Neural progenitor cell (in vitro differentiated cells): ENCODE measurements around the gene NEGR1. TPM values are rescaled to one million over a fixed set of nuclear protein-coding genes. Genes with fewer than 3 reads are reported as not detected.
A peak's percentile ranks its signal among the peaks of the same experiment; 100 is the strongest.

Source experiments
- DNase-seq: peaks from one replicate; pipeline ENCODE4 v3.0.0-alpha.2; 2016; ENCODE audit warnings: low spot score
- H2AFZ ChIP-seq: fragments of 200-600 bp; sonication (generic); replicated peaks from 2 replicates; pipeline ENCODE4 v1.6.1; 2016; ENCODE audit warnings: antibody characterized with exemption
- H3F3A ChIP-seq: fragments of 200-600 bp; sonication (generic); 2 replicates; pipeline ENCODE4 v1.6.1; 2016; ENCODE audit warnings: antibody characterized with exemption, low read depth
- H3K27ac ChIP-seq: fragments of 200-600 bp; sonication (generic); 2 replicates; pipeline ENCODE4 v1.5.1; 2016; ENCODE audit warnings: mild to moderate bottlenecking
- H3K27me3 ChIP-seq: fragments of 200-600 bp; sonication (generic); 2 replicates; pipeline ENCODE4 v1.6.1; 2016; ENCODE audit warnings: mild to moderate bottlenecking, moderate library complexity
- H3K36me3 ChIP-seq: fragments of 200-600 bp; sonication (generic); 2 replicates; pipeline ENCODE4 v1.5.1; 2016
- H3K4me1 ChIP-seq: fragments of 200-600 bp; sonication (generic); 2 replicates; pipeline ENCODE4 v1.6.1; 2016; ENCODE audit warnings: mixed run types
- H3K4me2 ChIP-seq: fragments of 200-600 bp; sonication (generic); 2 replicates; pipeline ENCODE4 v1.6.1; 2016
- H3K4me3 ChIP-seq: fragments of 200-600 bp; sonication (generic); 2 replicates; pipeline ENCODE4 v1.5.1; 2016
- H3K79me2 ChIP-seq: fragments of 200-600 bp; sonication (generic); 2 replicates; pipeline ENCODE4 v1.6.1; 2016; ENCODE audit warnings: low read depth
- H3K9ac ChIP-seq: fragments of 200-600 bp; sonication (generic); 2 replicates; pipeline ENCODE4 v1.6.1; 2016
- H3K9me3 ChIP-seq: fragments of 200-600 bp; sonication (generic); 2 replicates; pipeline ENCODE4 v1.5.1; 2016; ENCODE audit warnings: low read depth
- H4K20me1 ChIP-seq: fragments of 200-600 bp; sonication (generic); 2 replicates; pipeline ENCODE4 v1.6.1; 2016; ENCODE audit warnings: low read depth
- H3K27ac Mint-ChIP-seq: 3 replicates; pipeline ENCODE4 v1.8.0; 2021; ENCODE audit warnings: mixed read lengths
- H3K27me3 Mint-ChIP-seq: 2 replicates; pipeline ENCODE4 v1.8.0; 2022; ENCODE audit warnings: low read depth, mild to moderate bottlenecking, inconsistent platforms, moderate library complexity, mixed read lengths; ENCODE audit not compliant: insufficient read depth
- H3K36me3 Mint-ChIP-seq: 3 replicates; pipeline ENCODE4 v1.8.0; 2021; ENCODE audit warnings: mixed read lengths
- H3K4me1 Mint-ChIP-seq: 3 replicates; pipeline ENCODE4 v1.8.0; 2021; ENCODE audit warnings: mixed read lengths
- H3K4me3 Mint-ChIP-seq: 3 replicates; pipeline ENCODE4 v1.8.0; 2021; ENCODE audit warnings: mild to moderate bottlenecking, moderate library complexity, mixed read lengths
- H3K9me3 Mint-ChIP-seq: 3 replicates; pipeline ENCODE4 v1.8.0; 2020; ENCODE audit warnings: mixed read lengths
- EZH2 ChIP-seq: fragments of 200-600 bp; sonication (generic); IDR thresholded peaks from 2 replicates; pipeline ENCODE4 v1.6.1; 2017; ENCODE audit warnings: antibody characterized with exemption, mild to moderate bottlenecking, moderate library complexity
- EZH2phosphoT487 ChIP-seq: fragments of 200-600 bp; sonication (generic); IDR thresholded peaks from 2 replicates; pipeline ENCODE4 v1.6.1; 2017; ENCODE audit warnings: antibody characterized with exemption
- total RNA-seq: library from RNA; depleted of rRNA; stranded (reverse); fragments of >200 nt; gene quantifications from 2 replicates; pipeline ENCODE4 v1.2.3, GENCODE V29; 2015; ENCODE audit warnings: low replicate concordance
- TF ChIP-seq, protein P1 (sequence below): fragments of 200-600 bp; sonication (generic); IDR thresholded peaks from 2 replicates; pipeline ENCODE4 v1.5.1; 2017; ENCODE audit warnings: antibody characterized with exemption, mild to moderate bottlenecking

The NEGR1 gene
- total RNA-seq, 1 donor from 2014 or later = 0.62 TPM

DNA sequence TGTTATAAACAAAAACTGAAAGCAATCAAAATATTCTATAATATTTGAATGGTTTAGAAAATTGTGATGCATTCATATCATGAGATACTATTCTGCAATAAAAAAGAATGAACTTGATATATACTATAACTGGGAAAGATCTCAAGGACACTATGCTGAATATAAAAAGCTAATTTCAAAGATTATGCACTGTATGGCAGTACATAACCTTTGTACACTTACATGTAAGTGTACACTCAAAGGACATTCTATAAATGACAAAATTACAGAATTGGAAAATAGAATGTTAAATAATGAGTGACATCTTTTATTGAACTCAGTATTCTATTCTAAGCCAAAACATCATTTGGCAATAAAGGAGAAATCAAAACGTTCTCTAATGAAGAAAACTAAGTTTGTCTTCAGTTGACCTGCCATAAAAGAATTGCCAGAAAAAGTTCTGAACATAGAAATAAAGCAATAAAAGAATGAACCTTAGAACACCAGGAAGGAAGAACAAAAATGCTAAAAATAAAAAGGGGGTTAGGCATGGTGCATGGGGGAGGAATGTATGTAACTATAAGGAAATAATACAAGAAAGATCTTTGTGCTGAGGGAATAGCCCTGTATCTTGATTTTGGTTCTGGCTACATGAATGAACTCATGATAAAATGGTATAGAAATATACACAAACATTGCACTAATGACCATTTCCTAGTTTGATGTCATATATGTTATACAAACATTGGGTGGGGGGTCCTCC, 519.7 kb downstream of the NEGR1 start:
- Histone ChIP-seq H3K36me3 (no peaks in the 10 kb centered on the region), H3K27ac (no peak overlapping the region), H2AFZ (no peak overlapping the region), H3F3A (no peaks in the 10 kb centered on the region), H3K79me2 (no peaks in the 10 kb centered on the region), H4K20me1 (no peaks in the 10 kb centered on the region), H3K9ac (no peak overlapping the region), H3K9me3 (no peaks in the 10 kb centered on the region), H3K4me1 (peaks cover 5% of the 10 kb centered on the region), H3K27me3 (no peaks in the 10 kb centered on the region), H3K4me3 (no peak overlapping the region), H3K4me2 (no peak overlapping the region)
- H3K4me1 Mint-ChIP-seq = no peaks in the 10 kb centered on the region
- no peak overlapping the region for H3K27ac Mint-ChIP-seq
- no peak for DNase-seq
- H3K27me3 Mint-ChIP-seq = no peaks in the 10 kb centered on the region
- H3K36me3 Mint-ChIP-seq = no peaks in the 10 kb centered on the region
- no peak overlapping the region for H3K4me3 Mint-ChIP-seq
- TF ChIP-seq EZH2 (no peak), EZH2phosphoT487 (no peak)
- TF ChIP-seq, protein P1, sequence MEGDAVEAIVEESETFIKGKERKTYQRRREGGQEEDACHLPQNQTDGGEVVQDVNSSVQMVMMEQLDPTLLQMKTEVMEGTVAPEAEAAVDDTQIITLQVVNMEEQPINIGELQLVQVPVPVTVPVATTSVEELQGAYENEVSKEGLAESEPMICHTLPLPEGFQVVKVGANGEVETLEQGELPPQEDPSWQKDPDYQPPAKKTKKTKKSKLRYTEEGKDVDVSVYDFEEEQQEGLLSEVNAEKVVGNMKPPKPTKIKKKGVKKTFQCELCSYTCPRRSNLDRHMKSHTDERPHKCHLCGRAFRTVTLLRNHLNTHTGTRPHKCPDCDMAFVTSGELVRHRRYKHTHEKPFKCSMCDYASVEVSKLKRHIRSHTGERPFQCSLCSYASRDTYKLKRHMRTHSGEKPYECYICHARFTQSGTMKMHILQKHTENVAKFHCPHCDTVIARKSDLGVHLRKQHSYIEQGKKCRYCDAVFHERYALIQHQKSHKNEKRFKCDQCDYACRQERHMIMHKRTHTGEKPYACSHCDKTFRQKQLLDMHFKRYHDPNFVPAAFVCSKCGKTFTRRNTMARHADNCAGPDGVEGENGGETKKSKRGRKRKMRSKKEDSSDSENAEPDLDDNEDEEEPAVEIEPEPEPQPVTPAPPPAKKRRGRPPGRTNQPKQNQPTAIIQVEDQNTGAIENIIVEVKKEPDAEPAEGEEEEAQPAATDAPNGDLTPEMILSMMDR = no peak
- H3K9me3 Mint-ChIP-seq = no peaks in the 10 kb centered on the region

DNA sequence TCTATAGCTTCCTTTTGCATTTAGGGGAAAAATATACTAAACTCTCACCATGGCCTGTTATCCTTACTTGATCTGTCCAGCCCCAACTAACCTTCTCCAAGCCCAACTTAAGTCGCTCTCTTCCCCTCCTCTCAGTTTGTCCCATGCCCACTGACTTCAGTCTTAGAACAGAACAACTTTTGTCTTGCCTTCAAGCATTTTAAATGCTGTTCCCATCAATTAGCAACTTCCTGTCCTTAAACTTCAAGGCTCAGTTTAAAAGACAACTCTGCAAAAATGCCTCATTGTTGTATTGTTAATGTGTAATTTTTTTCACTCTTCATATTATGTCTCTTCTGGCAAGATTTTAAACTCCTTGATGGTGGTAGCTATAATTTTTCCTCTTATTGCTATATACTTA, 526.9 kb downstream of the NEGR1 start:
- H3K9ac ChIP-seq = no peak overlapping the region
- no peak overlapping the region for H3K4me3 Mint-ChIP-seq
- H3K27me3 ChIP-seq = no peaks in the 10 kb centered on the region
- TF ChIP-seq EZH2phosphoT487 (no peak), EZH2 (no peak)
- TF ChIP-seq, protein P1 = no peak
- no peak overlapping the region for H3K4me3 ChIP-seq
- no peaks in the 10 kb centered on the region for H3K4me1 Mint-ChIP-seq
- H3K9me3 ChIP-seq = no peaks in the 10 kb centered on the region
- H3K4me1 ChIP-seq = peaks cover 18% of the 10 kb centered on the region
- no peak overlapping the region for H3K27ac ChIP-seq
- no peak overlapping the region for H2AFZ ChIP-seq
- H3K9me3 Mint-ChIP-seq = no peaks in the 10 kb centered on the region
- H3K27me3 Mint-ChIP-seq = no peaks in the 10 kb centered on the region
- no peaks in the 10 kb centered on the region for H3F3A ChIP-seq
- H3K27ac Mint-ChIP-seq = no peak overlapping the region
- H3K36me3 Mint-ChIP-seq = no peaks in the 10 kb centered on the region
- H3K79me2 ChIP-seq = no peaks in the 10 kb centered on the region
- no peaks in the 10 kb centered on the region for H4K20me1 ChIP-seq
- no peak for DNase-seq
- H3K4me2 ChIP-seq = no peak overlapping the region
- no peaks in the 10 kb centered on the region for H3K36me3 ChIP-seq

DNA sequence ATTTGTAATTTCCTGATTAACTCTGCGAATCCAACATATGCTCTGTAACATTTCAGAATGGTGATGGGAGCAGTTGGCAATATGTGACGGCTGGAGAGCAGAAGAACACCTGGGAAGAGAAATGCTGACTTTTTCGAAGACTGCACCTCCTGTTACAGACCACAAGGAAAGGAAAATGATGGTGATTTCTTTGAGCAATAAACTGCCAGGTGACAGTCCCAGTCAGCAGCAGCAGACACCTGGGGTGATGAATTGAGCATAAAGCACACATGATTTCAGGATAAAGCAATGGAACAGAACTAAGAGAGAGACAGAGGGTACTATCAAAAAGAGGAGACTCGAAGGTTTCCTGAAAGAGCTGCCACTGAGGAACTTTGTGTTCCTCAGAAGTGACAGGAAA, 528.6 kb downstream of the NEGR1 start:
- H3K36me3 ChIP-seq = no peaks in the 10 kb centered on the region
- H3F3A ChIP-seq = no peaks in the 10 kb centered on the region
- no peaks in the 10 kb centered on the region for H3K9me3 ChIP-seq
- TF ChIP-seq, protein P1 = no peak
- no peak for TF ChIP-seq EZH2
- TF ChIP-seq EZH2phosphoT487 = no peak
- H3K4me2 ChIP-seq = no peak overlapping the region
- no peaks in the 10 kb centered on the region for H3K27me3 ChIP-seq
- peaks cover 18% of the 10 kb centered on the region for H3K4me1 ChIP-seq
- H3K4me1 Mint-ChIP-seq = no peaks in the 10 kb centered on the region
- H3K27ac ChIP-seq = no peak overlapping the region
- no peaks in the 10 kb centered on the region for H4K20me1 ChIP-seq
- no peak overlapping the region for H3K4me3 Mint-ChIP-seq
- no peaks in the 10 kb centered on the region for H3K27me3 Mint-ChIP-seq
- no peaks in the 10 kb centered on the region for H3K36me3 Mint-ChIP-seq
- no peak overlapping the region for H3K9ac ChIP-seq
- no peak overlapping the region for H3K27ac Mint-ChIP-seq
- no peak for DNase-seq
- no peaks in the 10 kb centered on the region for H3K9me3 Mint-ChIP-seq
- peak overlapping the region; percentile 30 for H2AFZ ChIP-seq
- H3K79me2 ChIP-seq = no peaks in the 10 kb centered on the region
- H3K4me3 ChIP-seq = no peak overlapping the region
